ENCODE measurements around the gene SELENOO. TPM values are rescaled to one million over a fixed set of nuclear protein-coding genes. Genes with fewer than 3 reads are reported as not detected.

Gene SELENOO
- total RNA-seq, 2 experiments from 2014 or later, result 34.0 to 44.2 TPM

DNA sequence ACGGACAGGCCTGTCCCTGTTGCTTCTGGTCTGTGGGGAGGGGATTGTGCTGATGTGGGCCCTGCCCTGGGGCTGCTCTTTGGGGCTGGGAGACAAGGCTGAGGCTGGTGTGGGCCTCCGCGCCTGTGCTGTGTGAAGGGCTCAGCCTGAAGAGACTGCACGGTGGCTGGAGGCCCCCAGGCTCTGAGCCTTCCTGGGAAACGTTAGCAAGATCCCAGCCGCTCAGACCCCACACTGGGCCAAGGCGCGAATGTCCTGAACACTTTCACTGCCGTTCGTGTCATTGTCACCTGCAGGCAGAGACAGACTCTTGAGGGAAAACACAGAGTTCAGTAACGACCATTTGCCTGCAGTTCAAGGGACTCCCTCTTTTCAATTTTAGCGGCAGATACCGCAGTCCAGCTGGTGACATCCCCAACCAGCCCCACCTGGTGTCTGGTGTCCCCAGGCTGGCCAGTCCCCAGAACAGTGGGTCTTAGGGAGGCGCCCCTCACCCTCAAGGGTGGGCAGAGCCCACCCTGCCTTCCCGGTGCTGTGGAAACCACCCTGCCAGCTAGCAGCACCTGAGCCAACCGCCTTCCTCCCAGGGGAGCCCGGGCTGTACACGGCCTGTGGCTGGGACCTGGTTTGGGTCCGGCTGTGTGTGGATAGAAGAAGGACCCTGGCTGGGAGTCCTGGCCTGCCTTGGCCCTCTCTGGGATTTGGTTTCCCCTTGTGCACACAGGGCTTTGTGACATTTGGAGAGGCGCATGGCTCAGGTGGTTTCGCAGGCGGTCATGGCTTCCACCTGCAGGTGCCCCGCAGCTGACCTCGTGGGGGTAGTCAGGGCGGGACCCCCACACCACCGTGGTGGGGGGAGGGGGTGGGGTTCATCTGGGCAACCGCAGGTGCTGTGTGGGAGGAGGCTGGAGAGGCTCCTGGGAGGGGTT is 24.6 kb upstream of the SELENOO start:
- ChIA-PET POLR2A (no interaction called here), CTCF (ENCODE audit: unreplicated experiment) (no interaction called here)
- no TSS peak for BruUV-seq (replicated peaks)
- H3K4me3 ChIP-seq (ENCODE audit: low read depth, low read length, poor library complexity, severe bottlenecking), result no peak overlapping the region
- H3K4me2 ChIP-seq (ENCODE audit: low read length), result no peak overlapping the region; the same call in 1 of the 2 replicates
- no peaks in the 10 kb centered on the region for H3K79me2 ChIP-seq (ENCODE audit: insufficient read depth, low read depth, low read length)
- H3K9me2 ChIP-seq (ENCODE audit: insufficient read depth, low read length), result no peaks in the 10 kb centered on the region
- no peak overlapping the region for H2AFZ ChIP-seq (ENCODE audit: low read length)
- no peaks in the 10 kb centered on the region for H3K36me3 ChIP-seq (ENCODE audit: insufficient read depth, low read length)
- no peak for TF ChIP-seq CTCF (conservative IDR thresholded peaks at IDR 0.05; ENCODE audit: low read length)
- no peak for TF ChIP-seq EZH2phosphoT487 (IDR thresholded peaks at IDR 0.05; ENCODE audit: borderline replicate concordance, low read depth, low read length)
- H4K20me1 ChIP-seq (ENCODE audit: insufficient read depth, low read length), result no peaks in the 10 kb centered on the region
- no peak overlapping the region for H3K27ac ChIP-seq (ENCODE audit: low read depth, low read length, poor library complexity, severe bottlenecking)
- intact Hi-C loops (cut with micrococcal nuclease; ENCODE audit: unreplicated experiment), result no loop called here
- DNase-seq (ENCODE audit: low spot score), result no peak
- no peaks in the 10 kb centered on the region for H3K9me3 ChIP-seq (ENCODE audit: low read length)
- H3K4me1 ChIP-seq (ENCODE audit: insufficient read depth, low read length, poor library complexity, severe bottlenecking), result peaks cover 14% of the 10 kb centered on the region

DNA sequence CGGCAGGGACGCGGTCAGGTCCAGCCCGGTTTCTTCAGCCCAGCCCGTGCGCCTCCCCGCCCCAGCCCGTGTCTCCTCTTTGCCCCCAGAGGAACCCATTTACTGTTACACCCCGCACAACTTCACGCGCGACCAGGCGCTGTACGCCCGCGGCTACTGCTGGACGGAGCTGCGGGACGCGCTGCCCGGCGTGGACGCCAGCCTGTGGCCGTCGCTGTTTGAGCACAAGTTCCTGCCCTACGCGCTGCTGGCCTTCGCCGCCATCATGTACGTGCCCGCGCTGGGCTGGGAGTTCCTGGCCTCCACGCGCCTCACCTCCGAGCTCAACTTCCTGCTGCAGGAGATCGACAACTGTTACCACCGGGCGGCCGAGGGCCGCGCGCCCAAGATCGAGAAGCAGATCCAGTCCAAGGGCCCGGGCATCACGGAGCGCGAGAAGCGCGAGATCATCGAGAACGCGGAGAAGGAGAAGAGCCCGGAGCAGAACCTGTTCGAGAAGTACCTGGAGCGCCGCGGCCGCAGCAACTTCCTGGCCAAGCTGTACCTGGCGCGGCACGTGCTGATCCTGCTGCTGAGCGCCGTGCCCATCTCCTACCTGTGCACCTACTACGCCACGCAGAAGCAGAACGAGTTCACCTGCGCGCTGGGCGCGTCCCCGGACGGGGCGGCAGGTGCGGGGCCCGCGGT is 23.8 kb upstream of the SELENOO start:
- CTCF ChIA-PET (ENCODE audit: unreplicated experiment), result no interaction called here
- Histone ChIP-seq H3K4me2 (ENCODE audit: low read length) (no peak overlapping the region), H3K4me3 (ENCODE audit: low read depth, low read length, poor library complexity, severe bottlenecking) (no peak overlapping the region), H4K20me1 (ENCODE audit: insufficient read depth, low read length) (no peaks in the 10 kb centered on the region), H3K9me3 (ENCODE audit: low read length) (no peaks in the 10 kb centered on the region), H2AFZ (ENCODE audit: low read length) (no peak overlapping the region), H3K4me1 (ENCODE audit: insufficient read depth, low read length, poor library complexity, severe bottlenecking) (peaks cover 14% of the 10 kb centered on the region), H3K9me2 (ENCODE audit: insufficient read depth, low read length) (no peaks in the 10 kb centered on the region), H3K27ac (ENCODE audit: low read depth, low read length, poor library complexity, severe bottlenecking) (no peak overlapping the region), H3K79me2 (ENCODE audit: insufficient read depth, low read depth, low read length) (no peaks in the 10 kb centered on the region), H3K36me3 (ENCODE audit: insufficient read depth, low read length) (no peaks in the 10 kb centered on the region)
- intact Hi-C loops (cut with micrococcal nuclease; ENCODE audit: unreplicated experiment), result no loop called here
- TF ChIP-seq EZH2phosphoT487 (IDR thresholded peaks at IDR 0.05; ENCODE audit: borderline replicate concordance, low read depth, low read length) (no peak), CTCF (conservative IDR thresholded peaks at IDR 0.05; ENCODE audit: low read length) (no peak)
- DNase-seq (ENCODE audit: low spot score), result no peak
- BruUV-seq (replicated peaks), result no TSS peak
- POLR2A ChIA-PET, result no interaction called here

All from OCI-LY7 (cell line).